ENCODE data around the gene TRUB2. TPM values are rescaled to one million over a fixed set of nuclear protein-coding genes. Genes with fewer than 3 reads are reported as not detected.

The TRUB2 gene
- total RNA-seq, 1 donor from 2014 or later, result 8.3 TPM

DNA sequence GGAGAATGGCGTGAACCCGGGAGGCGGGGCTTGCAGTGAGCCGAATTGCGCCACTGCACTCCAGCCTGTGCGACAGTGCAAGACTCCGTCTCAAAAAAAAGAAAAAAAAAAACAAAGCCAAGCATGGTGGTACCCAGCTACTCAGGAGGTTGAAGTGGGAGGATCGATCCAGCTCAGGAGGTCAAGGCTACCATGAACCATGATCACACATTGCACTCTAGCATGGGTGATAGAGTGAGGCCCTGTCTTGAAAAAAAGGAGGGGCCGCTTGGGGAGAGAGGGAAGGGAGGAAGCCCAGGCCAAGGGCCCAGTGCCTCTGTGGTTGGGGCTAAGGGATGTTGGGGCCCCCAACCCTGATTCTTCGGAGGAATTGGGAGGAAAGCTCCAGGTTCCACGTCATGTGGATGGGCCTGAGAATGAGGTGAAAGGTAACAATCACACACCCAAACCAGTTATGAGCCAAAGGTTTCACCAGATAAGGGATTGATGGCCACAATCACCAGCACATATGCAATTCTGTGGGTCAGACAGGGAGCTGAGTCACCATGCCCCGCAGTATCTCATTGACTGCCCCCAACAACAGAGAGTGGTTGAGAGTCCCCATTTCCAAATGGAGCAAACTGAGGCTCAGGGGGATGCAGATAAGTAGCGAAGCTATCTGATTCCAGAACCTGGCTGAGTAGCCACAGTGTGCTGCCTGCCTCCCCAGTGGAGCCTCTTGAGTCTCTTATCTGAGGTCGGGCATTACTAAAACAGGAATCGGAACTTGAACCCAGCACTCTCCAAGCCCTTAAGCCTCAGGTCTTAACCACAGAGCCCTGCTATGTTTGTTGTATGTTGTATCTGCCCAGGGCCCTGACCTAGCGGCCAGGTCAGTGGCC, 25.7 kb downstream of the TRUB2 start:
- Mint-ChIP-seq H3K27ac (no peak overlapping the region), H3K27me3 (ENCODE audit: insufficient read depth, low read depth) (peaks cover 3% of the 10 kb centered on the region), H3K36me3 (no peaks in the 10 kb centered on the region), H3K9me3 (no peaks in the 10 kb centered on the region), H3K4me1 (peaks cover 7% of the 10 kb centered on the region), H3K4me3 (no peak overlapping the region)
- H2AFZ ChIP-seq (replicated peaks), result no peak overlapping the region
- H3K4me1 ChIP-seq, result no peaks in the 10 kb centered on the region
- H3F3A ChIP-seq (ENCODE audit: low read depth), result no peaks in the 10 kb centered on the region
- H3K4me2 ChIP-seq, result no peak overlapping the region
- no peaks in the 10 kb centered on the region for H4K20me1 ChIP-seq (ENCODE audit: low read depth)
- H3K27ac ChIP-seq, result no peak overlapping the region
- no peak for DNase-seq (ENCODE audit: low spot score)
- TF ChIP-seq EZH2 (IDR thresholded peaks at IDR 0.05) (no peak), EZH2phosphoT487 (IDR thresholded peaks at IDR 0.05) (no peak)
- no peaks in the 10 kb centered on the region for H3K79me2 ChIP-seq (ENCODE audit: low read depth)
- H3K9ac ChIP-seq, result no peak overlapping the region
- H3K9me3 ChIP-seq (ENCODE audit: low read depth), result no peaks in the 10 kb centered on the region
- H3K4me3 ChIP-seq, result no peak overlapping the region
- H3K36me3 ChIP-seq, result no peaks in the 10 kb centered on the region
- no peaks in the 10 kb centered on the region for H3K27me3 ChIP-seq

DNA sequence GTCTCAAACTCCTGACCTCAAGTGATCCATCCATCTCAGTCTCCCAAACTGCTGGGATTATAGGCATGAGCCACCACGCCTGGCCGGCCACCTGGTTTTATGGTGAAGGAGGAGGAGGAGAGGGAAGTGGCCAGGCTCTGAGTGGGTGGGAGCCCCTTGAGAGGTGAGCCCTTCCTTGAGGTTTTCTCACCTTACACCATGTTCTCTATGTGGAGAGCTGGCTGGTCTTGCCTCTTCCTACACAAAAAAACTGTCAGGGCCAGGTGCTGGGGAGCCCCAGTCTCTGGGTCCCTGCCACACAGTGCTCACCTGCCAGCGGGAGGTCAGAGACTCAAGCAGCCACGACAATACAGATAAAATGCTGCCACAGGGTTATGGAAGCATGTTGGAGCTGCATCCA, 28.1 kb downstream of the TRUB2 start:
- no peaks in the 10 kb centered on the region for H3K27me3 ChIP-seq
- DNase-seq (ENCODE audit: low spot score), result no peak
- TF ChIP-seq EZH2phosphoT487 (IDR thresholded peaks at IDR 0.05) (no peak), EZH2 (IDR thresholded peaks at IDR 0.05) (no peak)
- TF ChIP-seq, protein P1, sequence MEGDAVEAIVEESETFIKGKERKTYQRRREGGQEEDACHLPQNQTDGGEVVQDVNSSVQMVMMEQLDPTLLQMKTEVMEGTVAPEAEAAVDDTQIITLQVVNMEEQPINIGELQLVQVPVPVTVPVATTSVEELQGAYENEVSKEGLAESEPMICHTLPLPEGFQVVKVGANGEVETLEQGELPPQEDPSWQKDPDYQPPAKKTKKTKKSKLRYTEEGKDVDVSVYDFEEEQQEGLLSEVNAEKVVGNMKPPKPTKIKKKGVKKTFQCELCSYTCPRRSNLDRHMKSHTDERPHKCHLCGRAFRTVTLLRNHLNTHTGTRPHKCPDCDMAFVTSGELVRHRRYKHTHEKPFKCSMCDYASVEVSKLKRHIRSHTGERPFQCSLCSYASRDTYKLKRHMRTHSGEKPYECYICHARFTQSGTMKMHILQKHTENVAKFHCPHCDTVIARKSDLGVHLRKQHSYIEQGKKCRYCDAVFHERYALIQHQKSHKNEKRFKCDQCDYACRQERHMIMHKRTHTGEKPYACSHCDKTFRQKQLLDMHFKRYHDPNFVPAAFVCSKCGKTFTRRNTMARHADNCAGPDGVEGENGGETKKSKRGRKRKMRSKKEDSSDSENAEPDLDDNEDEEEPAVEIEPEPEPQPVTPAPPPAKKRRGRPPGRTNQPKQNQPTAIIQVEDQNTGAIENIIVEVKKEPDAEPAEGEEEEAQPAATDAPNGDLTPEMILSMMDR (IDR thresholded peaks at IDR 0.05), result no peak
- H3K27ac ChIP-seq, result no peak overlapping the region
- H3K27me3 Mint-ChIP-seq (ENCODE audit: insufficient read depth, low read depth), result no peaks in the 10 kb centered on the region
- H3F3A ChIP-seq (ENCODE audit: low read depth), result no peaks in the 10 kb centered on the region
- H3K9ac ChIP-seq, result no peak overlapping the region
- H3K9me3 Mint-ChIP-seq, result no peaks in the 10 kb centered on the region
- H3K4me1 Mint-ChIP-seq, result peaks cover 7% of the 10 kb centered on the region
- no peaks in the 10 kb centered on the region for H3K9me3 ChIP-seq (ENCODE audit: low read depth)
- H3K4me3 Mint-ChIP-seq, result no peak overlapping the region
- H3K79me2 ChIP-seq (ENCODE audit: low read depth), result no peaks in the 10 kb centered on the region
- H3K36me3 ChIP-seq, result no peaks in the 10 kb centered on the region
- H2AFZ ChIP-seq (replicated peaks), result no peak overlapping the region
- no peak overlapping the region for H3K27ac Mint-ChIP-seq
- no peaks in the 10 kb centered on the region for H4K20me1 ChIP-seq (ENCODE audit: low read depth)
- H3K4me1 ChIP-seq, result no peaks in the 10 kb centered on the region
- H3K4me3 ChIP-seq, result no peak overlapping the region
- no peak overlapping the region for H3K4me2 ChIP-seq
- no peaks in the 10 kb centered on the region for H3K36me3 Mint-ChIP-seq

GRCh38 chr9:128293091-128293490, 29.2 kb downstream of the TRUB2 start:
- no peaks in the 10 kb centered on the region for H3K27me3 ChIP-seq
- TF ChIP-seq, protein P1 (IDR thresholded peaks at IDR 0.05), result no peak
- TF ChIP-seq EZH2 (IDR thresholded peaks at IDR 0.05), result no peak
- TF ChIP-seq EZH2phosphoT487 (IDR thresholded peaks at IDR 0.05), result no peak
- no peaks in the 10 kb centered on the region for H3K79me2 ChIP-seq (ENCODE audit: low read depth)
- H2AFZ ChIP-seq (replicated peaks), result no peak overlapping the region
- no peaks in the 10 kb centered on the region for H3K36me3 ChIP-seq
- no peaks in the 10 kb centered on the region for H3K36me3 Mint-ChIP-seq
- H3K4me1 Mint-ChIP-seq, result peaks cover 7% of the 10 kb centered on the region
- H3K4me3 Mint-ChIP-seq, result no peak overlapping the region
- no peaks in the 10 kb centered on the region for H3K9me3 Mint-ChIP-seq
- H3K27me3 Mint-ChIP-seq (ENCODE audit: insufficient read depth, low read depth), result no peaks in the 10 kb centered on the region
- no peak for DNase-seq (ENCODE audit: low spot score)
- H3K4me1 ChIP-seq, result no peaks in the 10 kb centered on the region
- H3K9ac ChIP-seq, result no peak overlapping the region
- H4K20me1 ChIP-seq (ENCODE audit: low read depth), result no peaks in the 10 kb centered on the region
- H3K27ac Mint-ChIP-seq, result peak overlapping the region; percentile 2
- no peaks in the 10 kb centered on the region for H3F3A ChIP-seq (ENCODE audit: low read depth)
- no peaks in the 10 kb centered on the region for H3K9me3 ChIP-seq (ENCODE audit: low read depth)
- H3K4me3 ChIP-seq, result no peak overlapping the region
- no peak overlapping the region for H3K4me2 ChIP-seq
- no peak overlapping the region for H3K27ac ChIP-seq

DNA sequence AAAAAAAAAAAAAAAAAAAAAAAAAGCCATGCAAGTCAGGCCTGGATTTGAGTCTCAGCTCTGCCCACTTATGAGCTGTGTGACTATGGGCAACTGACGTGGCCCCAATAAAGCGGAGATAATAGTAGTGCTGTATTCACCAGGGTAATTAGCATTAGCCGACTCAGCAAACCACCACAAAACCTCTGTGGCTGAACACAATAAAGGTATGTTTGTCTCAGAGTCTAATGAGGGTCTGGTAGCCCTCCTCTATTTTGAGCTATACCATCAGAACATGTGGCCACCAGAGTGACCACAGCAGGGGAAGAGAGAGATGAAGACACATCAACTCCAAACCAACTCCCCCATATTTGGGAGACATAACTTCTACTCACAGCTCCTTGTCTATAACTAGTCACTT, 30.2 kb downstream of the TRUB2 start:
- TF ChIP-seq EZH2 (IDR thresholded peaks at IDR 0.05), result no peak
- Mint-ChIP-seq H3K27ac (no peak overlapping the region), H3K36me3 (peaks cover 3% of the 10 kb centered on the region), H3K4me1 (peaks cover 7% of the 10 kb centered on the region), H3K27me3 (ENCODE audit: insufficient read depth, low read depth) (no peaks in the 10 kb centered on the region), H3K9me3 (no peaks in the 10 kb centered on the region), H3K4me3 (no peak overlapping the region)
- Histone ChIP-seq H3K4me1 (no peaks in the 10 kb centered on the region), H2AFZ (replicated peaks) (no peak overlapping the region), H3K79me2 (ENCODE audit: low read depth) (no peaks in the 10 kb centered on the region), H3K36me3 (no peaks in the 10 kb centered on the region), H3K27ac (no peak overlapping the region), H3K4me2 (no peak overlapping the region), H4K20me1 (ENCODE audit: low read depth) (no peaks in the 10 kb centered on the region), H3F3A (ENCODE audit: low read depth) (no peaks in the 10 kb centered on the region), H3K27me3 (no peaks in the 10 kb centered on the region), H3K4me3 (no peak overlapping the region), H3K9ac (no peak overlapping the region), H3K9me3 (ENCODE audit: low read depth) (no peaks in the 10 kb centered on the region)
- DNase-seq (ENCODE audit: low spot score), result no peak
